Measurements from ENCODE around the gene EPB42.
A peak's percentile ranks its signal among the peaks of the same experiment; 100 is the strongest.

The EPB42 gene

DNA sequence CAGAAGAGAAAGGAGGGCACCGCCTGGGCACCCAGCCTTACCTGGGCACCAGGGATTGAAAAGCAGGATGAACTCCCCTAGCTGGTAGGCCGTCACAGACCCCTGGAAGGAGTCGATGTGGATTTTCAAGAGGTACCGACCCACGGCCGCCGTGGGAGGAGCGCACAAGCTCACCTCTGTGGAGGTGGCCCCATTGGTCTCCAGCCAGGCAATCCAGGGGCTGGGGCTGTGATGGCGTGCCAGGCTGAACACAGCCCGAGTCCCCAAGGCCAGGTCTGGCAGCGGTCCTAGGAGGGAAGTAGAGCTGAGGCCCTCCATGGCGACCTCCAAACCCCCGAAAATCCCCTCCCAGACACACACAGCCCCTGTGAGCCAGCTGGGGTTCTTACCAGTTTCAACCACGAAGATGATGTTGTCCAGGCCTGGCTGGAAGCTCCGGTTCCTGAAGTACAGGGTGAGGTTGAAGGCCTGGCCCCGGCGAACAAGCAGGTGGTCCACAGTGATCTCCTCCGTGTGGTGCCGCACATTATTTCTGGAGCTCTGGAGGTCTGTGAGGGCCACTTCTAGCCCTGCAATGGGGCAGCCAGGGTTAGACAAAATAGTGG is 39.3 kb upstream of the EPB42 start:
- TF ChIP-seq, protein P1, sequence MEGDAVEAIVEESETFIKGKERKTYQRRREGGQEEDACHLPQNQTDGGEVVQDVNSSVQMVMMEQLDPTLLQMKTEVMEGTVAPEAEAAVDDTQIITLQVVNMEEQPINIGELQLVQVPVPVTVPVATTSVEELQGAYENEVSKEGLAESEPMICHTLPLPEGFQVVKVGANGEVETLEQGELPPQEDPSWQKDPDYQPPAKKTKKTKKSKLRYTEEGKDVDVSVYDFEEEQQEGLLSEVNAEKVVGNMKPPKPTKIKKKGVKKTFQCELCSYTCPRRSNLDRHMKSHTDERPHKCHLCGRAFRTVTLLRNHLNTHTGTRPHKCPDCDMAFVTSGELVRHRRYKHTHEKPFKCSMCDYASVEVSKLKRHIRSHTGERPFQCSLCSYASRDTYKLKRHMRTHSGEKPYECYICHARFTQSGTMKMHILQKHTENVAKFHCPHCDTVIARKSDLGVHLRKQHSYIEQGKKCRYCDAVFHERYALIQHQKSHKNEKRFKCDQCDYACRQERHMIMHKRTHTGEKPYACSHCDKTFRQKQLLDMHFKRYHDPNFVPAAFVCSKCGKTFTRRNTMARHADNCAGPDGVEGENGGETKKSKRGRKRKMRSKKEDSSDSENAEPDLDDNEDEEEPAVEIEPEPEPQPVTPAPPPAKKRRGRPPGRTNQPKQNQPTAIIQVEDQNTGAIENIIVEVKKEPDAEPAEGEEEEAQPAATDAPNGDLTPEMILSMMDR (IDR thresholded peaks at IDR 0.05; ENCODE audit: low read depth, low read length, missing control alignments), result no peak
- H3K4me3 ChIP-seq (ENCODE audit: low read depth, low read length), result no peak overlapping the region
- in situ Hi-C loops (cut with HindIII; ENCODE audit: low sequenced_read_pairs), result no loop called here
- DNase-seq (ENCODE audit: low read depth), result no peak

DNA sequence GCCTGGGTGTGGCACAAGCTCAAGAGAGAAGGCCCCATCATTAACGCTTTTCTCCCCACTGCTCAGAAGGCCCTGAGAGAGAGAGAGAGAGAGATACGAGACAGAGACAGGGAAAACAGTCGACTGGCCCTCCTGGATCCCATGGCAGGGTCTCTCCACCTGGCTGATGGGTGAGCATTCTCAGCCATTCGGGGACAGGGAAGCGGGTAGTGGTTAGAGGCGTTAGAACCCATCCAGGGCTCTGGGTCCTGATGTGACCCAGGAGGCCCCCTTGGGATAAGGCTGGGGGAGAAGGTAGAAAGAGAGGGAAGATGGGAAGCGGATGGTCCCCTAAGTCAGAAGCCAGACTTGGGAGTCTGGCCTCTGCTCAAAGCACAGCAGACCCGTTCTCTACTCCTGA is 38.0 kb upstream of the EPB42 start:
- TF ChIP-seq, protein P1 (IDR thresholded peaks at IDR 0.05; ENCODE audit: low read depth, low read length, missing control alignments), result no peak
- DNase-seq (ENCODE audit: low read depth), result no peak
- in situ Hi-C loops (cut with HindIII; ENCODE audit: low sequenced_read_pairs), result no loop called here
- no peak overlapping the region for H3K4me3 ChIP-seq (ENCODE audit: low read depth, low read length)

DNA sequence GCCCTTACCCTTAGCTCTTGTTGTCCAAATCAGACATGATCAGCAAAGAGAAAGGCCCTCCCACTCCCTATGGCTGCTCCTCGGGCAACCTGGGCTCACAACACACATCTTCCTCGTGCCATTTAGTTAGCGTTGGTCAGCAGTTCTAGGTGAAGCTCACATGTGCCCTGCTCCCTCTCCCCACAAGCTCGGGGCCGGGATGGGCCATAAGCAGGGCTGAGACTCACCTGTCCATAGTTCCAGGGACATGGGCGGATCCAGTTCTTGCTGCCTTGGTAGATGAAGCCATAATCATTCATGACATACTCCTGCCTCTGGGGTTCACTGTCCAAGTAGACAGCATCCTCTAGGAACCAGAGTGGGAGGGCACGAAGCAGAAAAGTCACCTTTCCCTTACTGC is 35.5 kb upstream of the EPB42 start:
- H3K4me3 ChIP-seq (ENCODE audit: low read depth, low read length), result no peak overlapping the region
- in situ Hi-C loops (cut with HindIII; ENCODE audit: low sequenced_read_pairs), result no loop called here
- DNase-seq (ENCODE audit: low read depth), result no peak
- TF ChIP-seq, protein P1 (IDR thresholded peaks at IDR 0.05; ENCODE audit: low read depth, low read length, missing control alignments), result no peak

DNA sequence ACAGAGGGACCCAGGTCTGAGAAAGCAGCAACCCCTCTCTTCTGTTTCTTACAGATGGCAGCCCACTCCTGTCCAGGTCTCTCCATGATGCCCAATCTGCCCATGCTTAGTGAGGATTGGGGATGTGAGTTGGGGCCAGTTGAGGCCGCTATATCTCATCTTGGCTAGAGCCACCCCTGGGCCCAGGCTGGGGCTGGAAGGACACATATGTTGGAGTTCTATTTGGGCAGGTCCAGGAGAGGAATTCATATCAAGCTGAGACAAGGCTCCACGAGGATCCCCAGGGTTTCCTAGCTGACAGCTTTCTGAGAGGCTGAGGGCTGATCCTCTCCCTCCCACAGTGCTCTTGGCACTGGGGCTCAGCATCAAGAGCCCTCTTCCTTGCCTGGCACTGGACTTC is 34.6 kb upstream of the EPB42 start:
- no peak for DNase-seq (ENCODE audit: low read depth)
- TF ChIP-seq, protein P1 (IDR thresholded peaks at IDR 0.05; ENCODE audit: low read depth, low read length, missing control alignments), result no peak
- in situ Hi-C loops (cut with HindIII; ENCODE audit: low sequenced_read_pairs), result no loop called here
- no peak overlapping the region for H3K4me3 ChIP-seq (ENCODE audit: low read depth, low read length)

DNA sequence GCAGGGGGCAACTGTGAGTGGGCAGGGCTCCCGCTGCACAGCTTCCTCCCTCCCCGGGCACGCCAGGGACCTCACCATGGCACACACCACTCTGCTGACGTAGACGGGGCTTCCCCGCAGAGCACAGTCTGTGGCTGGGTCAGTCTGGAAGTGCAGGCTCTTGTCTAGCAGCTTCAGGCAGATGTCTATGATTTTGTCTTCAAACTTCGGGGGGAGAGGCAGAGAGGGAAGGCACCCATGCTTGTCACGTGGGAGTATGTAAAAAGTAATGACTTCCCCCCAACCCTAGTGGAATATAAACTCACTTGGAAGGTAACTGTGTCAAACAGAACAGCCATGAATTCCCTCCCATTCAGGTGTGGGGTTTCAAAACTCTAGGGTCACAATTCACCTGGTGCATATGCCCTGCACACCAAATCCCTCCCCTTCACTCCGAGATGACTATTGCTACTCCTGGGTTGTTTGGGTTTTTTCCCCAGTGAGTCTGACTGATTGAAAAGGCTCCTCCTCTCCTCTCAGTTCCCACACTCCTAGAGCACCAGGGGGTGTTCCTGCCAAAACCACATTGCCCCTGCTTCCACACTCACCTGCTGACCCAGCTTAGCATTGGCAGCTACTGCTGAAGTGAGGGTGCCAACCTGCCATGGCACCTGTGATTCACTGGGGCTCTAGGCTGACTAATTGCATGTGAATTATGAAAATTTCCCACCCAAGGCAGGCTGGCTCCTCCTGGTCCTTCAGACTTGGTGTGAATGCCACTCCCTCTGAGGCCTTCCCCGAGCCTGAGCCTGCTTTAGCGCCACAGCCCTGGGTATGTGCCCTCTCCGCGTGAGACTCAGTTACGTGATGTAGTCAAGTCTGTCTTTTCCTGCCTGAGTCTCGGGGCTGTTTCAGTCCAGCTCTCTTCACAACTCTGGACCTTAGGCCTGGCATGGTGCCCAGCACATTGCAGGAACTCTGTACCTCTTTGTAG is 32.9 kb upstream of the EPB42 start:
- TF ChIP-seq, protein P1 (IDR thresholded peaks at IDR 0.05; ENCODE audit: low read depth, low read length, missing control alignments), result no peak

DNA sequence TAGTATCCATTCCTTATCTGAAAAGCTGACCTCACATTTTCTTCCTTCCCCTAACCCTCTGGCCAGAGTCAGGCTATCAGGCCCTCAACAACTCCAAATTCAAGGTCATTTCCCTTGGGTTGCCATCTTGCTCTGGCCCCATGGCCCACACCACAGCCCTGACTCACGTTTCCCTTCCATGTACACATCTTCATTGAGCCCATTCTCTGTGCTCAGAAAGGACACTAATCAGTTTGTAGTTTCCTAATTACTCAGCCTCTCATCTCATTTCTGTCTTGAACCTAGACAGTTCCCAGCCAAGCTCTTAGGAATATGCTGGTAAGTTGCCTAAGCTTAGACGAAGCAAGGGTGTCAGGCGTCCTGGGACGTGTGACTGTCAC is 31.0 kb upstream of the EPB42 start:
- no peak overlapping the region for H3K4me3 ChIP-seq (ENCODE audit: low read depth, low read length)
- DNase-seq (ENCODE audit: low read depth), result no peak
- TF ChIP-seq, protein P1 (IDR thresholded peaks at IDR 0.05; ENCODE audit: low read depth, low read length, missing control alignments), result no peak
- in situ Hi-C loops (cut with HindIII; ENCODE audit: low sequenced_read_pairs), result loop anchor here (5.0 kb wide), 1 partner anchor 45 kb away; no protein-coding TSS in a partner anchor

More for the DNA sequence above, 32.9 kb upstream of the EPB42 start:
- peak; percentile 56 for DNase-seq (ENCODE audit: low read depth)
- in situ Hi-C loops (cut with HindIII; ENCODE audit: low sequenced_read_pairs), result loop anchor here (5.0 kb wide), 1 partner anchor 46 kb away; no protein-coding TSS in a partner anchor
- H3K4me3 ChIP-seq (ENCODE audit: low read depth, low read length), result no peak overlapping the region
